ENCODE data around the gene FLRT3. TPM values are rescaled to one million over a fixed set of nuclear protein-coding genes. Genes with fewer than 3 reads are reported as not detected.

Gene FLRT3
- total RNA-seq (2012; rRNA removed), result 8.6 and 14.9 TPM in 2 replicates

DNA sequence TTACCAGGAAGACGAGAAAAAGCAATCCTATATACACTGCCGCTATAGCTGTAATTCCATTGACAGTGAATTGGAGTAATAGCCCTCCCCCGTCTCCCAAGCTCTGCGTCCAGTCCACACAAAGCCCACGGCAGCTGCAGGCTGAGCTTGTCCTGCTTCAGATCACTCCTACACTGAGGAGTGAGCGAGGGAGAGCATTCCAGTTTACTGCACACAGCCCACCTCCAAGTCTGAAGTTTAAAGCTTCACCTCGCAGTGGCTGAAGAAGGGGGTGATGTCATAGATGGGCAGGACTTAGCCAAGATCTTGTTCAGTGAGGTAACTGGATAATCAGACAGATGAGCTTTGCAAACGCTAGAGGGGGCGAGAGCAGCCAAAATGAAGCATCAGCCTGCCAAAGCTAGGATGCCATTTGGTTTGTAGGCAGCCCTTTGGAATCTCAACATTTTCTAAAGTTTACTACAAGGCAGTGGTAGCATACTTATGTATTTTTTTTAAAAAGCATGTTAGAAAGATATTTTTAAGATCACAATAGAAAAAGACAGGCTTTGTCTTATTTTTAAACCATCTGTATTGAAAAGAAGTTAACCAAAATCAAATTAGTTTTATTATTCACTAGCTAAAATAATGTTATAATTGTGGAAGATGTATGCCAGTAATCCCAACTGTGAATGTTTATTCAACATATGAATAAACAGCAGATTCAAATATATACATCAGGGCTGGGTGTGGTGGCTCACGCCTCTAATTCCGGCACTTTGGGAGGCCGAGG is at the start of gene FLRT3:
FLRT3 (minus strand) TSS at position 213 of the 772 bp plus-strand sequence. CDS start 10,106 bp downstream, outside the sequence.
- Histone ChIP-seq H3K4me1 (ENCODE audit: control insufficient read depth, insufficient read depth, low read length) (peaks cover 4% of the 10 kb centered on the region), H3K4me2 (ENCODE audit: low read length) (peak within 1 kb of the TSS; percentile 81), H3K9ac (ENCODE audit: low read depth, low read length) (peak within 1 kb of the TSS; percentile 83), H3K36me3 (ENCODE audit: insufficient read depth, low read length) (no peaks in the 10 kb centered on the region), H3K9me3 (replicated peaks; ENCODE audit: low read length) (no peaks in the 10 kb centered on the region), H3K4me3 (ENCODE audit: low read length) (peak within 1 kb of the TSS; percentile 72), H3K27me3 (ENCODE audit: control insufficient read depth, insufficient read depth, low read length) (no peaks in the 10 kb centered on the region)

- H3K4me1 ChIP-seq (ENCODE audit: control insufficient read depth, insufficient read depth, low read length), result peaks cover 13% of the 10 kb centered on the region
- no peak overlapping the region for H3K9ac ChIP-seq (ENCODE audit: low read depth, low read length)
- H3K4me2 ChIP-seq (ENCODE audit: low read length), result no peak overlapping the region
- H3K9me3 ChIP-seq (replicated peaks; ENCODE audit: low read length), result peaks cover 4% of the 10 kb centered on the region
- no peaks in the 10 kb centered on the region for H3K27me3 ChIP-seq (ENCODE audit: control insufficient read depth, insufficient read depth, low read length)
- H3K4me3 ChIP-seq (ENCODE audit: low read length), result no peak overlapping the region
- no peaks in the 10 kb centered on the region for H3K36me3 ChIP-seq (ENCODE audit: insufficient read depth, low read length)
Observed at GRCh38 chr20:14386726-14387125, 49.3 kb upstream of the FLRT3 start.

- no peaks in the 10 kb centered on the region for H3K27me3 ChIP-seq (ENCODE audit: control insufficient read depth, insufficient read depth, low read length)
- no peaks in the 10 kb centered on the region for H3K36me3 ChIP-seq (ENCODE audit: insufficient read depth, low read length)
- H3K4me2 ChIP-seq (ENCODE audit: low read length), result no peak overlapping the region
- peaks cover 13% of the 10 kb centered on the region for H3K4me1 ChIP-seq (ENCODE audit: control insufficient read depth, insufficient read depth, low read length)
- peaks cover 4% of the 10 kb centered on the region for H3K9me3 ChIP-seq (replicated peaks; ENCODE audit: low read length)
- no peak overlapping the region for H3K4me3 ChIP-seq (ENCODE audit: low read length)
- no peak overlapping the region for H3K9ac ChIP-seq (ENCODE audit: low read depth, low read length)
Observed at GRCh38 chr20:14385176-14385740, 47.8 kb upstream of the FLRT3 start.

DNA sequence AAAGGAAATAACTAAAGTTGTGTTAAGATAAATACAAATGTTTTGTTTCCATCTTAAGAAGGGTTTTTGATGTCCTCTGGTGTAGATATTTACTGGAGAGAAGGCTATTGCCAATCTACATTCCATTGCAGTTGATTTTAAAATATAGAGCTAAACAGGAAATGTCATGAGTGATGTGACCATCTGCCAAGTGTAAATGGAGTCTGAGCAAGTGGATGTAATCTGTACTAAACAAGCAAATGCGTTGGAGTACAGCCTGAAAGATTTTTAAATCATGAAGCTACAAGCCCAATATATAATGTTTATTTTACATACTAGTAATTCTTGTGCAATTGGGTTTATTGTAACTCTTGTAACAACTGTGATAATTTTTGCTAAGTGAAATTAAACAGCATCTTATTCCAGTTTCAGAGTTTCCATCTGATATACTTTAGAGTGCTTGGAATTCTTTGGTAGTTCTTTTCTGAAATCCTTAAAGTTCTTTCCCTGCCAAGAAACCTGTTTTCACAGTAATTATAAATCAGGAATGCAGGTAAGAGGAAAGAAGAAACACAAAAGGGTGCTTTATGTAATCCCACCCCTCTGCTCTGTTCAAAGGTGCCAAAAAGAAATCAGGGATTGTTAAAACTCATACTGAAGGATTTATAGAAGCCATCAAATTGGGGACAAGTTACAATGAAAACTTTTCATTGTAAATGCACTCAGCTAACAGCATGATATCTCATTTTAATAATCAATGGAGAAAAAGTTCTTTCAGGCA is 47.2 kb upstream of the FLRT3 start:
- Histone ChIP-seq H3K4me3 (ENCODE audit: low read length) (no peak overlapping the region), H3K36me3 (ENCODE audit: insufficient read depth, low read length) (no peaks in the 10 kb centered on the region), H3K9me3 (replicated peaks; ENCODE audit: low read length) (peaks cover 4% of the 10 kb centered on the region), H3K9ac (ENCODE audit: low read depth, low read length) (no peak overlapping the region), H3K27me3 (ENCODE audit: control insufficient read depth, insufficient read depth, low read length) (no peaks in the 10 kb centered on the region), H3K4me2 (ENCODE audit: low read length) (peak overlapping the region; percentile 3), H3K4me1 (ENCODE audit: control insufficient read depth, insufficient read depth, low read length) (peaks cover 13% of the 10 kb centered on the region)

- no peaks in the 10 kb centered on the region for H3K36me3 ChIP-seq (ENCODE audit: insufficient read depth, low read length)
- peaks cover 13% of the 10 kb centered on the region for H3K4me1 ChIP-seq (ENCODE audit: control insufficient read depth, insufficient read depth, low read length)
- H3K9ac ChIP-seq (ENCODE audit: low read depth, low read length), result no peak overlapping the region
- peaks cover 4% of the 10 kb centered on the region for H3K9me3 ChIP-seq (replicated peaks; ENCODE audit: low read length)
- H3K4me2 ChIP-seq (ENCODE audit: low read length), result no peak overlapping the region
- H3K27me3 ChIP-seq (ENCODE audit: control insufficient read depth, insufficient read depth, low read length), result no peaks in the 10 kb centered on the region
- H3K4me3 ChIP-seq (ENCODE audit: low read length), result no peak overlapping the region
Observed at GRCh38 chr20:14383335-14383734, 45.9 kb upstream of the FLRT3 start.

DNA sequence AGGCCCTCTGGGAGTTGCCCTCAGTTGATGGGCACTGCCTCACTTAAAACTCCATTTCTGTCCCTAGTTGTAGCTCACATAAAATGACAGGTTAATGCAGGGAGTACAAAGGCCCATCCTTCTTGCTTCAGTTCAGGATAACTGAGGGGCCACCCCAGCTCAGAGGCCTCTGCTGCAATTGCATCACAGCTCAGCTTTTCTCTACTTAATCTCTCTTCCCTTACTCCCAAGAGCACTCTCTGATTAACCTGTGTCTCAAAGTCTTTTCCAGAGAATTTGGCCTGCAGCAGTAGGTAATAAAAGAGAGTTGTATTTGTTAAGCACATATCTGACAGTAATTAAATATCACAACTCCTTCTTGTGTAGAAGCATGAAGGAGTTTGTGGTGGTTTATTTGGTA is 40.9 kb upstream of the FLRT3 start:
- no peak overlapping the region for H3K9ac ChIP-seq (ENCODE audit: low read depth, low read length)
- no peak overlapping the region for H3K4me3 ChIP-seq (ENCODE audit: low read length)
- no peaks in the 10 kb centered on the region for H3K9me3 ChIP-seq (replicated peaks; ENCODE audit: low read length)
- no peaks in the 10 kb centered on the region for H3K27me3 ChIP-seq (ENCODE audit: control insufficient read depth, insufficient read depth, low read length)
- H3K36me3 ChIP-seq (ENCODE audit: insufficient read depth, low read length), result no peaks in the 10 kb centered on the region
- H3K4me2 ChIP-seq (ENCODE audit: low read length), result no peak overlapping the region
- no peaks in the 10 kb centered on the region for H3K4me1 ChIP-seq (ENCODE audit: control insufficient read depth, insufficient read depth, low read length)

- H3K27me3 ChIP-seq (ENCODE audit: control insufficient read depth, insufficient read depth, low read length), result no peaks in the 10 kb centered on the region
- H3K36me3 ChIP-seq (ENCODE audit: insufficient read depth, low read length), result no peaks in the 10 kb centered on the region
- H3K4me3 ChIP-seq (ENCODE audit: low read length), result no peak overlapping the region
- no peak overlapping the region for H3K4me2 ChIP-seq (ENCODE audit: low read length)
- no peaks in the 10 kb centered on the region for H3K9me3 ChIP-seq (replicated peaks; ENCODE audit: low read length)
- H3K9ac ChIP-seq (ENCODE audit: low read depth, low read length), result no peak overlapping the region
- H3K4me1 ChIP-seq (ENCODE audit: control insufficient read depth, insufficient read depth, low read length), result no peaks in the 10 kb centered on the region
Observed at GRCh38 chr20:14375416-14375985, 38.1 kb upstream of the FLRT3 start.

DNA sequence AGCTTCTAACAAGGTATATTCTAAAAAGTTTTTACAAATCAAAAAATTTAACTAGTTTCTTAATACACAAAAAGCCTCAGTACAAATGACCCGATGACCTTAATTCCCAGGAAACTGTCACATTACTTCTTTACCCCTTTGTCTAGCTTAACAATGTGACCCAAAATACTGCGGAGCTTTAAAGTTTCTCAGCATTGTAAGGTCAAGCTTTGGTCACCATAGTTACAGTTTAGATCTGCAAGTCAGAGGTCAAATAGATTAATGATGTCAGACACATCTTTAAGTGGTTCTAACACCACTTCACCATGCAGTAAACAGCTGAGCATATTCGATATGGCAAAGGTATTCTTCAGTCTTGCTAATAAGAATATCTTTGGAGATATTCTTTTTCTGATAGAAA is 36.8 kb upstream of the FLRT3 start:
- Histone ChIP-seq H3K4me1 (ENCODE audit: control insufficient read depth, insufficient read depth, low read length) (no peaks in the 10 kb centered on the region), H3K9ac (ENCODE audit: low read depth, low read length) (no peak overlapping the region), H3K36me3 (ENCODE audit: insufficient read depth, low read length) (no peaks in the 10 kb centered on the region), H3K9me3 (replicated peaks; ENCODE audit: low read length) (no peaks in the 10 kb centered on the region), H3K4me2 (ENCODE audit: low read length) (no peak overlapping the region), H3K4me3 (ENCODE audit: low read length) (no peak overlapping the region), H3K27me3 (ENCODE audit: control insufficient read depth, insufficient read depth, low read length) (no peaks in the 10 kb centered on the region)

GRCh38 chr20:14361509-14362345 is 24.3 kb upstream of the FLRT3 start:
- no peak overlapping the region for H3K4me3 ChIP-seq (ENCODE audit: low read length)
- H3K36me3 ChIP-seq (ENCODE audit: insufficient read depth, low read length), result no peaks in the 10 kb centered on the region
- H3K9ac ChIP-seq (ENCODE audit: low read depth, low read length), result no peak overlapping the region
- no peak overlapping the region for H3K4me2 ChIP-seq (ENCODE audit: low read length)
- no peaks in the 10 kb centered on the region for H3K4me1 ChIP-seq (ENCODE audit: control insufficient read depth, insufficient read depth, low read length)
- no peaks in the 10 kb centered on the region for H3K27me3 ChIP-seq (ENCODE audit: control insufficient read depth, insufficient read depth, low read length)
- no peaks in the 10 kb centered on the region for H3K9me3 ChIP-seq (replicated peaks; ENCODE audit: low read length)

DNA sequence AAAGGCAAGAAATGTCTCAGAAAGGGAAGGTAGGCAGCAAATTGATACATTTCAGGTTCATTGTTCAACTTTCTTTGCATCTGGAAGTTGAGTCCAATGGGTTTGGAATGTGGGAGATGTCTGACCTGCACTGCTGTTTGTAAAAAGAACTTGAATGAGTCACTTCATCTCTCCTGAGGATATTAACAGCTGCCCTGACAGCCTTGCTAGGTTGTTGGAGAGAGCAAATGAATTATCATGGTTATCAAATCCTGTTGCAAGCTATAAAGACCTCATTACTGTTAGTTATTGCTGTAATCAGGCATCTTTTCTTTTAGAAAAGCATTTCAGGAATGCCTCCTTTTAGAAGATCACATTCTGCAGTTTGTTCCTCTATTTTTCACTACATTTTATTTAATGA is 23.0 kb upstream of the FLRT3 start:
- no peaks in the 10 kb centered on the region for H3K27me3 ChIP-seq (ENCODE audit: control insufficient read depth, insufficient read depth, low read length)
- no peak overlapping the region for H3K9ac ChIP-seq (ENCODE audit: low read depth, low read length)
- H3K4me2 ChIP-seq (ENCODE audit: low read length), result no peak overlapping the region
- H3K4me3 ChIP-seq (ENCODE audit: low read length), result no peak overlapping the region
- no peaks in the 10 kb centered on the region for H3K9me3 ChIP-seq (replicated peaks; ENCODE audit: low read length)
- H3K36me3 ChIP-seq (ENCODE audit: insufficient read depth, low read length), result no peaks in the 10 kb centered on the region
- no peaks in the 10 kb centered on the region for H3K4me1 ChIP-seq (ENCODE audit: control insufficient read depth, insufficient read depth, low read length)

DNA sequence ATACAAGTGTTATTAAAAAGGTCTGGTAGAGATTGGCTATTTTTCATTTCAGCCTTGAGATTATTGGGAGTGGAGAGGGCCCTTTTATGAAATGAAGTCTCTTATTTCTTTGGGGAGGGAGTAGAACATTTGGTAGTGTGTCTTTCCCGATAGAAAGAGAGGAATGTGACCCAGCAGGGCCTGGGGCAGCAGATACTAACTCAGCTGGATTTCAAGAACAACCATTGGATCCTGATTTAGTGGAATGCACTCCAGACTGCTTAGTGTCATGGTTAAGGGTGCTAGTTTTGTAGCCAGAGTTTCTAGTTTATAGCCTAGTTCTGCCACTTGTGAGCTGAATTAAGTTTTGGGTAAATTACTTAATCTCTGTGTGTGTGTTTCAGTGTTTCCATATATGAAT is 18.4 kb upstream of the FLRT3 start:
- H3K36me3 ChIP-seq (ENCODE audit: insufficient read depth, low read length), result no peaks in the 10 kb centered on the region
- no peaks in the 10 kb centered on the region for H3K9me3 ChIP-seq (replicated peaks; ENCODE audit: low read length)
- no peaks in the 10 kb centered on the region for H3K4me1 ChIP-seq (ENCODE audit: control insufficient read depth, insufficient read depth, low read length)
- H3K4me2 ChIP-seq (ENCODE audit: low read length), result no peak overlapping the region
- H3K27me3 ChIP-seq (ENCODE audit: control insufficient read depth, insufficient read depth, low read length), result no peaks in the 10 kb centered on the region
- H3K4me3 ChIP-seq (ENCODE audit: low read length), result no peak overlapping the region
- H3K9ac ChIP-seq (ENCODE audit: low read depth, low read length), result no peak overlapping the region
